A549 (cell line): Measurements from ENCODE around the gene ZBTB14.

ENCODE experiments used
- CHD2 ChIP-seq: fragments of 150-350 bp; IDR thresholded peaks from 2 replicates; pipeline ENCODE4 v1.6.1; 2014; ENCODE audit warnings: low read length; ENCODE audit not compliant: partially characterized antibody
- CTCF ChIP-seq: fragments of >200 bp; sonication (Bioruptor Twin); formaldehyde crosslinking; IDR thresholded peaks from 3 replicates; pipeline ENCODE4 v1.5.1; 2016
- EHF ChIP-seq: fragments of 250-450 bp; sonication (Bioruptor Pico); IDR thresholded peaks from 2 replicates; pipeline ENCODE4 v1.5.0; 2020; ENCODE audit warnings: mild to moderate bottlenecking
- EHMT2 ChIP-seq: fragments of 200-600 bp; sonication (generic); IDR thresholded peaks from 2 replicates; pipeline ENCODE4 v1.6.1; 2016; ENCODE audit warnings: antibody characterized with exemption, low read depth, mild to moderate bottlenecking, moderate library complexity
- POLR2A ChIP-seq: IDR thresholded peaks from 2 replicates; pipeline ENCODE4 v1.6.1; 2012; ENCODE audit warnings: mild to moderate bottlenecking, low read length
- RAD21 ChIP-seq, 2 experiments: fragments of >200 bp in 1 of 2; sonication (Bioruptor Twin) in 1 of 2; formaldehyde crosslinking in 1 of 2; IDR thresholded peaks in 1 of 2; conservative IDR thresholded peaks in 1 of 2; 2 replicates in 1 of 2; 3 replicates in 1 of 2; pipeline ENCODE4 v1.6.1; 2012 to 2018; ENCODE audit warnings: inconsistent platforms in 1 of 2
- RCOR1 ChIP-seq: fragments of 150-350 bp; IDR thresholded peaks from 2 replicates; pipeline ENCODE4 v1.6.1; 2014; ENCODE audit warnings: antibody characterized with exemption, low read length, low read depth
- RNF2 ChIP-seq: fragments of 200-600 bp; sonication (generic); IDR thresholded peaks from 2 replicates; pipeline ENCODE4 v1.6.1; 2016; ENCODE audit warnings: low read depth, mild to moderate bottlenecking, antibody characterized with exemption, moderate library complexity, borderline replicate concordance
- ZC3H11A ChIP-seq: fragments of 450-650 bp; IDR thresholded peaks from 2 replicates; pipeline ENCODE4 v1.6.1; 2014; ENCODE audit warnings: antibody characterized with exemption, mild to moderate bottlenecking
- TF ChIP-seq, protein P1 (sequence below): fragments of 200-600 bp; sonication (generic); IDR thresholded peaks from 2 replicates; pipeline ENCODE4 v1.6.1; 2016; ENCODE audit warnings: antibody characterized with exemption, mild to moderate bottlenecking, moderate library complexity
- TF ChIP-seq, protein P2 (sequence below): fragments of 450-650 bp; IDR thresholded peaks from 2 replicates; pipeline ENCODE4 v1.6.1; 2014; ENCODE audit warnings: antibody characterized with exemption

DNA sequence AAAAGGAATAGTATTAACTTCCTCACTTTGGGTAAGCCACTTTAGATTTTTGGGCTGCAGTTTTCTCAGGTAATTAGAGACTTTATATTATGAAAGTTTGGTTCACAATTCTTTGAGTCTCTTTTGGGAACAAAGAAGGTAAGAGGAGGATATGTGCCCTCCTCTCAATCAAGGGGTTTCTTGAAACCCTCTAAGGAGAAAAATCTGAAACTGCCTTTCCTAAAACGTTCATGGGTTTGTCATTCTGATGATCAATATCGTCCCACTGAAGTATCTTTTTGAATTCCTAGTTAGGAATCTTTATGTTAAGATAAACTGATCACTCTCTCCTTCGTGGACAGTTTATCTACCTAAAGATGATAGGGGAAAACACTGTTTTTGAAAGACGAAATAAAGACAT is 56.1 kb downstream of the ZBTB14 start:
- TF ChIP-seq CTCF: no peak
- no peak for TF ChIP-seq RNF2
- TF ChIP-seq EHF: no peak
- no peak for TF ChIP-seq POLR2A
- TF ChIP-seq, protein P1, sequence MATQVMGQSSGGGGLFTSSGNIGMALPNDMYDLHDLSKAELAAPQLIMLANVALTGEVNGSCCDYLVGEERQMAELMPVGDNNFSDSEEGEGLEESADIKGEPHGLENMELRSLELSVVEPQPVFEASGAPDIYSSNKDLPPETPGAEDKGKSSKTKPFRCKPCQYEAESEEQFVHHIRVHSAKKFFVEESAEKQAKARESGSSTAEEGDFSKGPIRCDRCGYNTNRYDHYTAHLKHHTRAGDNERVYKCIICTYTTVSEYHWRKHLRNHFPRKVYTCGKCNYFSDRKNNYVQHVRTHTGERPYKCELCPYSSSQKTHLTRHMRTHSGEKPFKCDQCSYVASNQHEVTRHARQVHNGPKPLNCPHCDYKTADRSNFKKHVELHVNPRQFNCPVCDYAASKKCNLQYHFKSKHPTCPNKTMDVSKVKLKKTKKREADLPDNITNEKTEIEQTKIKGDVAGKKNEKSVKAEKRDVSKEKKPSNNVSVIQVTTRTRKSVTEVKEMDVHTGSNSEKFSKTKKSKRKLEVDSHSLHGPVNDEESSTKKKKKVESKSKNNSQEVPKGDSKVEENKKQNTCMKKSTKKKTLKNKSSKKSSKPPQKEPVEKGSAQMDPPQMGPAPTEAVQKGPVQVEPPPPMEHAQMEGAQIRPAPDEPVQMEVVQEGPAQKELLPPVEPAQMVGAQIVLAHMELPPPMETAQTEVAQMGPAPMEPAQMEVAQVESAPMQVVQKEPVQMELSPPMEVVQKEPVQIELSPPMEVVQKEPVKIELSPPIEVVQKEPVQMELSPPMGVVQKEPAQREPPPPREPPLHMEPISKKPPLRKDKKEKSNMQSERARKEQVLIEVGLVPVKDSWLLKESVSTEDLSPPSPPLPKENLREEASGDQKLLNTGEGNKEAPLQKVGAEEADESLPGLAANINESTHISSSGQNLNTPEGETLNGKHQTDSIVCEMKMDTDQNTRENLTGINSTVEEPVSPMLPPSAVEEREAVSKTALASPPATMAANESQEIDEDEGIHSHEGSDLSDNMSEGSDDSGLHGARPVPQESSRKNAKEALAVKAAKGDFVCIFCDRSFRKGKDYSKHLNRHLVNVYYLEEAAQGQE: no peak
- TF ChIP-seq RCOR1: no peak
- TF ChIP-seq, protein P2, sequence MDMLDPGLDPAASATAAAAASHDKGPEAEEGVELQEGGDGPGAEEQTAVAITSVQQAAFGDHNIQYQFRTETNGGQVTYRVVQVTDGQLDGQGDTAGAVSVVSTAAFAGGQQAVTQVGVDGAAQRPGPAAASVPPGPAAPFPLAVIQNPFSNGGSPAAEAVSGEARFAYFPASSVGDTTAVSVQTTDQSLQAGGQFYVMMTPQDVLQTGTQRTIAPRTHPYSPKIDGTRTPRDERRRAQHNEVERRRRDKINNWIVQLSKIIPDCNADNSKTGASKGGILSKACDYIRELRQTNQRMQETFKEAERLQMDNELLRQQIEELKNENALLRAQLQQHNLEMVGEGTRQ: no peak
- no peak for TF ChIP-seq ZC3H11A
- no peak for TF ChIP-seq EHMT2
- no peak for TF ChIP-seq RAD21 (conservative IDR thresholded peaks at IDR 0.05 in 1 of 2, IDR thresholded peaks at IDR 0.05 in 1 of 2)
- TF ChIP-seq CHD2: no peak
